ENCODE results near the gene STAC2.
A peak's percentile ranks its signal among the peaks of the same experiment; 100 is the strongest.
"Not testable (repeated sequence)": the region's sequence is repeated elsewhere in the genome, so short reads cannot be mapped to it uniquely, and the experiment has no call there.

STAC2 gene

GRCh38 chr17:39174920-39175694, 50.6 kb downstream of the STAC2 start:
- peaks cover 14% of the 10 kb centered on the region for H3K27me3 Mint-ChIP-seq
- ATAC-seq (ENCODE audit: low read depth) (peak; percentile 95), DNase-seq (ENCODE audit: low spot score in 2 of 2) (peak; percentile 67 to 74)
- H3K36me3 Mint-ChIP-seq: no peaks in the 10 kb centered on the region
- no peaks in the 10 kb centered on the region for H3K9me3 Mint-ChIP-seq
- peak overlapping the region; percentile 79 for H3K4me3 Mint-ChIP-seq
- H3K4me1 Mint-ChIP-seq: peaks cover 6% of the 10 kb centered on the region
- H3K27ac Mint-ChIP-seq: no peak overlapping the region

GRCh38 chr17:39173526-39174274, 52.0 kb downstream of the STAC2 start:
- Mint-ChIP-seq H3K4me3 (no peak overlapping the region), H3K9me3 (no peaks in the 10 kb centered on the region), H3K36me3 (no peaks in the 10 kb centered on the region), H3K27ac (no peak overlapping the region), H3K4me1 (peaks cover 6% of the 10 kb centered on the region), H3K27me3 (peaks cover 17% of the 10 kb centered on the region)
- ATAC-seq (ENCODE audit: low read depth) (no peak), DNase-seq (ENCODE audit: low spot score in 2 of 2) (no peak)

GRCh38 chr17:39173080-39173479, 52.7 kb downstream of the STAC2 start:
- Mint-ChIP-seq H3K4me1 (peaks cover 6% of the 10 kb centered on the region), H3K27ac (no peak overlapping the region), H3K27me3 (peaks cover 19% of the 10 kb centered on the region), H3K9me3 (peaks cover 1% of the 10 kb centered on the region), H3K4me3 (no peak overlapping the region), H3K36me3 (peaks cover 1% of the 10 kb centered on the region)
- ATAC-seq (ENCODE audit: low read depth) (no peak), DNase-seq (ENCODE audit: low spot score in 2 of 2) (no peak)

GRCh38 chr17:39171933-39172332, 53.8 kb downstream of the STAC2 start:
- peaks cover 13% of the 10 kb centered on the region for H3K4me1 Mint-ChIP-seq
- ATAC-seq (ENCODE audit: low read depth) (no peak), DNase-seq (ENCODE audit: low spot score in 2 of 2) (no peak)
- H3K9me3 Mint-ChIP-seq: peaks cover 1% of the 10 kb centered on the region
- no peak overlapping the region for H3K4me3 Mint-ChIP-seq
- H3K36me3 Mint-ChIP-seq: peaks cover 1% of the 10 kb centered on the region
- no peak overlapping the region for H3K27ac Mint-ChIP-seq
- H3K27me3 Mint-ChIP-seq: peaks cover 22% of the 10 kb centered on the region

- peaks cover 15% of the 10 kb centered on the region for H3K4me1 Mint-ChIP-seq
- H3K27ac Mint-ChIP-seq: no peak overlapping the region
- peaks cover 1% of the 10 kb centered on the region for H3K9me3 Mint-ChIP-seq
- ATAC-seq (ENCODE audit: low read depth) (no peak), DNase-seq (ENCODE audit: low spot score in 2 of 2) (no peak)
- peaks cover 1% of the 10 kb centered on the region for H3K36me3 Mint-ChIP-seq
- H3K27me3 Mint-ChIP-seq: peaks cover 31% of the 10 kb centered on the region
- no peak overlapping the region for H3K4me3 Mint-ChIP-seq
Measured at GRCh38 chr17:39170558-39170957, 55.2 kb downstream of the STAC2 start.

- no peak for DNase-seq (ENCODE audit: low spot score in 2 of 2)
- peaks cover 11% of the 10 kb centered on the region for H3K4me1 Mint-ChIP-seq
- H3K9me3 Mint-ChIP-seq: peaks cover 1% of the 10 kb centered on the region
- H3K27ac Mint-ChIP-seq: no peak overlapping the region
- H3K4me3 Mint-ChIP-seq: no peak overlapping the region
- peaks cover 1% of the 10 kb centered on the region for H3K36me3 Mint-ChIP-seq
- H3K27me3 Mint-ChIP-seq: peaks cover 31% of the 10 kb centered on the region
- ATAC-seq (ENCODE audit: low read depth): no peak
Measured at GRCh38 chr17:39170109-39170508, 55.6 kb downstream of the STAC2 start.

- H3K4me3 Mint-ChIP-seq: no peak overlapping the region
- H3K9me3 Mint-ChIP-seq: peaks cover 1% of the 10 kb centered on the region
- no peak for DNase-seq (ENCODE audit: low spot score in 2 of 2)
- peaks cover 33% of the 10 kb centered on the region for H3K27me3 Mint-ChIP-seq
- ATAC-seq (ENCODE audit: low read depth): no peak
- H3K36me3 Mint-ChIP-seq: peaks cover 1% of the 10 kb centered on the region
- no peak overlapping the region for H3K27ac Mint-ChIP-seq
- peaks cover 11% of the 10 kb centered on the region for H3K4me1 Mint-ChIP-seq
Measured at GRCh38 chr17:39169518-39169917, 56.2 kb downstream of the STAC2 start.

GRCh38 chr17:39169101-39169500, 56.6 kb downstream of the STAC2 start:
- Mint-ChIP-seq H3K9me3 (peaks cover 1% of the 10 kb centered on the region), H3K4me1 (peaks cover 12% of the 10 kb centered on the region), H3K27me3 (peaks cover 34% of the 10 kb centered on the region), H3K4me3 (no peak overlapping the region), H3K27ac (no peak overlapping the region), H3K36me3 (peaks cover 1% of the 10 kb centered on the region)
- ATAC-seq (ENCODE audit: low read depth) (no peak), DNase-seq (ENCODE audit: low spot score in 2 of 2) (no peak)

- not testable (repeated sequence) for H3K27ac Mint-ChIP-seq; H3K36me3 Mint-ChIP-seq; H3K9me3 Mint-ChIP-seq; DNase-seq (ENCODE audit: low spot score in 2 of 2); H3K4me3 Mint-ChIP-seq; ATAC-seq (ENCODE audit: low read depth)
- peaks cover 31% of the 10 kb centered on the region for H3K27me3 Mint-ChIP-seq
- peaks cover 12% of the 10 kb centered on the region for H3K4me1 Mint-ChIP-seq
Measured at GRCh38 chr17:39168503-39168902, 57.2 kb downstream of the STAC2 start.

GRCh38 chr17:39167476-39167875, 58.3 kb downstream of the STAC2 start:
- DNase-seq (ENCODE audit: low spot score in 2 of 2): no peak
- Mint-ChIP-seq H3K27ac (no peak overlapping the region), H3K4me1 (peaks cover 12% of the 10 kb centered on the region), H3K27me3 (peaks cover 27% of the 10 kb centered on the region), H3K9me3 (peaks cover 1% of the 10 kb centered on the region), H3K36me3 (peaks cover 1% of the 10 kb centered on the region), H3K4me3 (no peak overlapping the region)
- peak; percentile 35 for ATAC-seq (ENCODE audit: low read depth)

GRCh38 chr17:39166437-39167335, 59.1 kb downstream of the STAC2 start:
- Mint-ChIP-seq H3K27me3 (peaks cover 21% of the 10 kb centered on the region), H3K4me3 (peak overlapping the region; percentile 31), H3K36me3 (peaks cover 1% of the 10 kb centered on the region), H3K27ac (no peak overlapping the region), H3K4me1 (peaks cover 12% of the 10 kb centered on the region), H3K9me3 (peaks cover 1% of the 10 kb centered on the region)
- DNase-seq (ENCODE audit: low spot score in 2 of 2) (no peak), ATAC-seq (ENCODE audit: low read depth) (no peak)

- Mint-ChIP-seq H3K4me3 (peak within 1 kb of the TSS; percentile 84), H3K27me3 (peaks cover 21% of the 10 kb centered on the region), H3K27ac (no peak within 1 kb of the TSS), H3K4me1 (peaks cover 12% of the 10 kb centered on the region), H3K36me3 (peaks cover 1% of the 10 kb centered on the region), H3K9me3 (peaks cover 1% of the 10 kb centered on the region)
- no peak for ATAC-seq (ENCODE audit: low read depth)
- DNase-seq (ENCODE audit: low spot score in 2 of 2): no peak
Measured at GRCh38 chr17:39165841-39166349, 59.9 kb downstream of the STAC2 start, which contains the start of gene ARL5C. Gene ARL5C (minus strand): TSS chr17:39166161. CDS start chr17:39165760, 401 bp downstream.

- no peak for DNase-seq (ENCODE audit: low spot score in 2 of 2)
- Mint-ChIP-seq H3K4me1 (peaks cover 12% of the 10 kb centered on the region), H3K36me3 (peaks cover 1% of the 10 kb centered on the region), H3K9me3 (peaks cover 1% of the 10 kb centered on the region), H3K27ac (no peak overlapping the region), H3K27me3 (peaks cover 21% of the 10 kb centered on the region), H3K4me3 (peak overlapping the region; percentile 84)
- ATAC-seq (ENCODE audit: low read depth): no peak
Measured at GRCh38 chr17:39165178-39165840, 60.4 kb downstream of the STAC2 start.
